CD4-positive, alpha-beta T cell (primary cell): ENCODE measurements around the gene LRRC8D. TPM values are rescaled to one million over a fixed set of nuclear protein-coding genes. Genes with fewer than 3 reads are reported as not detected.

Experiments
- ATAC-seq: fragments of 200-7000 bp; cut with Tn5 transposase; one replicate; pipeline ENCODE4 v1.10.0; 2022; ENCODE audit warnings: mild to moderate bottlenecking; ENCODE audit not compliant: poor library complexity
- CTCF ChIA-PET: fragments of 350-600 bp; sonication (Branson Sonifier 250); formaldehyde crosslinking; loops from one replicate; lab custom pipeline; 2021; ENCODE audit warnings: antibody characterized with exemption, inconsistent platforms; lab: Charles Lee
- POLR2A ChIA-PET: fragments of 350-600 bp; sonication (Branson Sonifier 250); formaldehyde crosslinking; loops from one replicate; lab custom pipeline; 2021; ENCODE audit warnings: antibody characterized with exemption, inconsistent platforms; lab: Charles Lee
- DNase-seq, 14 experiments: peaks; one replicate each; pipeline ENCODE4 v3.0.0-alpha.2; 2013 to 2020; ENCODE audit warnings: mixed read lengths in 2 of 14
- H3K27ac ChIP-seq, 2 donors: one replicate each; pipeline versions ENCODE4 v1.5.1 to v1.7.0; 2013; ENCODE audit warnings: low read length in 2 of 2, low read depth in 1 of 2, mild to moderate bottlenecking in 1 of 2
- H3K27me3 ChIP-seq, 2 experiments: 1 replicate in 1 of 2; 2 replicates in 1 of 2; pipeline versions ENCODE4 v1.6.1 to v1.7.0; 2013; ENCODE audit warnings: low read length in 2 of 2, control low read depth in 1 of 2, mild to moderate bottlenecking in 1 of 2, moderate library complexity in 1 of 2; ENCODE audit not compliant: insufficient read depth in 2 of 2, control insufficient read depth in 1 of 2
- H3K36me3 ChIP-seq: one replicate; pipeline ENCODE4 v1.6.1; 2013; ENCODE audit warnings: low read length, control low read depth; ENCODE audit not compliant: insufficient read depth
- H3K4me1 ChIP-seq: one replicate; pipeline ENCODE4 v1.6.1; 2013; ENCODE audit warnings: low read length, control low read depth; ENCODE audit not compliant: insufficient read depth
- H3K4me3 ChIP-seq: one replicate; pipeline ENCODE4 v1.5.1; 2013; ENCODE audit warnings: mild to moderate bottlenecking, low read length, moderate library complexity
- H3K9me3 ChIP-seq, 2 experiments: 1 replicate in 1 of 2; 2 replicates in 1 of 2; pipeline versions ENCODE4 v1.6.1 to v1.7.0; 2013; ENCODE audit warnings: low read length in 2 of 2, mild to moderate bottlenecking in 2 of 2, control low read depth in 1 of 2, moderate library complexity in 1 of 2; ENCODE audit not compliant: control insufficient read depth in 1 of 2, insufficient read depth in 1 of 2
- H3K27ac Mint-ChIP-seq: one replicate; pipeline ENCODE4 v1.8.0; 2020; ENCODE audit warnings: mixed read lengths
- H3K27me3 Mint-ChIP-seq: one replicate; pipeline ENCODE4 v1.8.0; 2021; ENCODE audit warnings: mixed read lengths
- H3K36me3 Mint-ChIP-seq: one replicate; pipeline ENCODE4 v1.8.0; 2021; ENCODE audit warnings: low read depth, mixed read lengths
- H3K4me1 Mint-ChIP-seq: one replicate; pipeline ENCODE4 v1.8.0; 2021; ENCODE audit warnings: low read depth, mixed read lengths
- H3K4me3 Mint-ChIP-seq: one replicate; pipeline ENCODE4 v1.8.0; 2020; ENCODE audit warnings: mild to moderate bottlenecking, mixed read lengths
- H3K9me3 Mint-ChIP-seq: one replicate; pipeline ENCODE4 v1.8.0; 2020; ENCODE audit warnings: mixed read lengths
- intact Hi-C, 2 experiments: fragments of 100-400 bp; cut with DNase I in 1 of 2; cut with micrococcal nuclease in 1 of 2; formaldehyde crosslinking; loops; one replicate each; pipeline versions ENCODE4 v1.15.1 to v1.9.0; 2023 to 2025; cut with DNase I, micrococcal nuclease
- total RNA-seq, 174 experiments: library from RNA in 2 of 174; stranded (reverse) in 2 of 174; gene quantifications; one replicate each; pipeline ENCODE4 v1.2.3 and lab custom pipeline; 2021 to 2026
- TF ChIP-seq, protein P1 (sequence below): fragments of 200-600 bp; IDR thresholded peaks from one replicate; pipeline ENCODE4 v1.8.0; 2022; ENCODE audit warnings: antibody characterized with exemption, mild to moderate bottlenecking

LRRC8D gene
- total RNA-seq, 2 experiments from 2014 or later = 15.5 to 18.2 TPM

DNA sequence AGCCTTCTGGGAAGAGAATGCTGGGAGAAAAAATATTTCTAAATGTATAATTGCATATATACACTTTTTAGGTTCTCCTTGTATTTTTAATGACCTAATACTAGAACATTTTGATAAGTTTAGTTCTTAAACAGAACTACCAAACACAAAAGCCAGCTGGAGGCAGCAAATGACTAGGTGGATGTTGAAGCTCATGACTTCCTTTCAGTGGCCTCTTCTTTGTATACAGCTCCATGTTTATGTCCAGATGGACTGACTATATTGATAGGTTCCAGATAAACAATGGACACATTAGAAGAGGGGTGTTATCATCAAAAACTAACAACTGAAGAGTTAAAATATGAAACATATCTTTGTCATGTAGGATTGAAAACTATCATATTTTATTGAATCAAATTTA, 52.5 kb downstream of the LRRC8D start:
- H3K27ac ChIP-seq = no peak overlapping the region
- H3K4me1 ChIP-seq = peaks cover 13% of the 10 kb centered on the region
- H3K4me3 ChIP-seq = no peak overlapping the region
- peak overlapping the region; percentile 80 for H3K27ac Mint-ChIP-seq
- no peaks in the 10 kb centered on the region for H3K9me3 Mint-ChIP-seq
- DNase-seq (no peak), ATAC-seq (no peak)
- TF ChIP-seq, protein P1, sequence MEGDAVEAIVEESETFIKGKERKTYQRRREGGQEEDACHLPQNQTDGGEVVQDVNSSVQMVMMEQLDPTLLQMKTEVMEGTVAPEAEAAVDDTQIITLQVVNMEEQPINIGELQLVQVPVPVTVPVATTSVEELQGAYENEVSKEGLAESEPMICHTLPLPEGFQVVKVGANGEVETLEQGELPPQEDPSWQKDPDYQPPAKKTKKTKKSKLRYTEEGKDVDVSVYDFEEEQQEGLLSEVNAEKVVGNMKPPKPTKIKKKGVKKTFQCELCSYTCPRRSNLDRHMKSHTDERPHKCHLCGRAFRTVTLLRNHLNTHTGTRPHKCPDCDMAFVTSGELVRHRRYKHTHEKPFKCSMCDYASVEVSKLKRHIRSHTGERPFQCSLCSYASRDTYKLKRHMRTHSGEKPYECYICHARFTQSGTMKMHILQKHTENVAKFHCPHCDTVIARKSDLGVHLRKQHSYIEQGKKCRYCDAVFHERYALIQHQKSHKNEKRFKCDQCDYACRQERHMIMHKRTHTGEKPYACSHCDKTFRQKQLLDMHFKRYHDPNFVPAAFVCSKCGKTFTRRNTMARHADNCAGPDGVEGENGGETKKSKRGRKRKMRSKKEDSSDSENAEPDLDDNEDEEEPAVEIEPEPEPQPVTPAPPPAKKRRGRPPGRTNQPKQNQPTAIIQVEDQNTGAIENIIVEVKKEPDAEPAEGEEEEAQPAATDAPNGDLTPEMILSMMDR = no peak
- H3K4me3 Mint-ChIP-seq = no peak overlapping the region
- H3K36me3 ChIP-seq = peaks cover 11% of the 10 kb centered on the region
- H3K27me3 Mint-ChIP-seq = no peaks in the 10 kb centered on the region
- H3K4me1 Mint-ChIP-seq = peaks cover 80% of the 10 kb centered on the region
- intact Hi-C loops = loop anchor here (2.0 to 10.0 kb wide), 2 partner anchors 26 to 48 kb away; partner anchors contain the start of gene LRRC8D (in 1 of the 2)
- CTCF ChIA-PET = interaction anchor here (1.2 to 3.9 kb wide), 3 partner anchors 14 to 113 kb away, joined by 3 to 21 read pairs (median 3); no protein-coding TSS in a partner anchor
- peaks cover 49% of the 10 kb centered on the region for H3K36me3 Mint-ChIP-seq
- no peaks in the 10 kb centered on the region for H3K9me3 ChIP-seq
- POLR2A ChIA-PET = interaction anchor here (0.8 to 10.0 kb wide), 3 partner anchors 26 to 52 kb away, joined by 3 to 59 read pairs (median 3); no protein-coding TSS in a partner anchor
- H3K27me3 ChIP-seq = no peaks in the 10 kb centered on the region

DNA sequence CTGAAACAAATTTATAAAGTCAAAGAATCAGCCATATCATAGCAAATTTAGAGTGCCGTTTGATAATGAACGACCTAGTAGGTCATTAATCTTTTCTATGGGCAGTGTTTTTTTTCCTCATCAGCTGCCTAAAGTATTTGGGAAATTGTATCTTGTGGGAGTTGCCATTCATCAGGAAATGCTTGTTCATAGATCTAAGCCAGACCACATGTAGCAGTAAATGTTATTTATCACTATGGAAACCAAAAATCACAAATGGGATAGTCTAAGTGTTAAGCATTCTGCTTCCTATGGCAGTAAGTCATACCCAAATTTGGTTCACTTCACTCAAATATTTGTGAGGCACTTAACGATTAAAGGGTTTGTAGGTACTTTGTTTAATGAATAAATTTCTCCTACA, 52.9 kb downstream of the LRRC8D start:
- H3K4me3 Mint-ChIP-seq = peak overlapping the region; percentile 14
- CTCF ChIA-PET = interaction anchor here (0.5 to 3.9 kb wide), 3 partner anchors 15 to 93 kb away, joined by 3 to 21 read pairs (median 3); no protein-coding TSS in a partner anchor
- peak; percentile 35 for ATAC-seq

DNA sequence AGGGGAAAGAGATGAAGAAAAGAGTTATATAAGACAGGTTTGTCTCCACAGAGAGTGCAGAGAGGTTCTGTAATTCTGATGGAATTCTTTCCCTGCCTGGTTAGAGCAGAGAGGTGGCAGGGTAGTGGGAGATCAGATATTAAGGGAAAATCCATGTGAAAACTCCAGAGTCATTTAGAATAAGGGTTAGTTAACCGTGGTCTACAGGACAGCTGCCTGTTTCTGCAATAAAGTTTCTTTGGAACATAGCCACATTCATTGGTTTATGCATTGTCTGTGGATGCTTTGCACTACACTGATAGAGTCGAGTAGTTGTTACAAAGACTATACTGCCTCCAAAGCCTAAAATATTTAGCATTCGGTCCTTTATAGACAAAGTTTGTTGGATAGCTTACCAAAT, 55.6 kb downstream of the LRRC8D start:
- H3K4me3 ChIP-seq = no peak overlapping the region
- DNase-seq (no peak), ATAC-seq (no peak)
- H3K27me3 ChIP-seq = no peaks in the 10 kb centered on the region
- no peaks in the 10 kb centered on the region for H3K9me3 Mint-ChIP-seq
- peak overlapping the region; percentile 69 for H3K27ac Mint-ChIP-seq
- CTCF ChIA-PET = interaction anchor here (1.0 to 1.8 kb wide), 3 partner anchors 33 to 254 kb away, joined by 3 to 6 read pairs (median 6); no protein-coding TSS in a partner anchor
- POLR2A ChIA-PET = interaction anchor here (0.6 to 10.0 kb wide), 5 partner anchors 12 to 72 kb away, joined by 3 to 59 read pairs (median 4); no protein-coding TSS in a partner anchor
- no peak overlapping the region for H3K27ac ChIP-seq
- H3K4me1 ChIP-seq = peaks cover 11% of the 10 kb centered on the region
- H3K27me3 Mint-ChIP-seq = no peaks in the 10 kb centered on the region
- H3K4me1 Mint-ChIP-seq = peaks cover 64% of the 10 kb centered on the region
- intact Hi-C loops = loop anchor here in 1 of 2 experiments (10.0 kb wide), 1 partner anchor 52 kb away; the partner anchor contains the start of gene LRRC8D
- H3K4me3 Mint-ChIP-seq = no peak overlapping the region
- no peaks in the 10 kb centered on the region for H3K9me3 ChIP-seq
- TF ChIP-seq, protein P1 = no peak
- H3K36me3 Mint-ChIP-seq = peaks cover 42% of the 10 kb centered on the region
- peaks cover 10% of the 10 kb centered on the region for H3K36me3 ChIP-seq

More for the DNA sequence above, 52.9 kb downstream of the LRRC8D start:
- no peaks in the 10 kb centered on the region for H3K9me3 Mint-ChIP-seq
- no peaks in the 10 kb centered on the region for H3K27me3 Mint-ChIP-seq
- peak in 3 of 14 experiments; percentile 47 to 55 (median 52) for DNase-seq
- intact Hi-C loops = loop anchor here (2.0 to 10.0 kb wide), 2 partner anchors 27 to 49 kb away; partner anchors contain the start of gene LRRC8D (in 1 of the 2)
- H3K36me3 Mint-ChIP-seq = peaks cover 47% of the 10 kb centered on the region
- H3K36me3 ChIP-seq = peaks cover 11% of the 10 kb centered on the region
- no peak overlapping the region for H3K4me3 ChIP-seq
- TF ChIP-seq, protein P1 = no peak
- H3K27ac Mint-ChIP-seq = peak overlapping the region; percentile 80
- no peak overlapping the region for H3K27ac ChIP-seq
- no peaks in the 10 kb centered on the region for H3K9me3 ChIP-seq
- H3K4me1 Mint-ChIP-seq = peaks cover 79% of the 10 kb centered on the region
- H3K4me1 ChIP-seq = peaks cover 13% of the 10 kb centered on the region
- POLR2A ChIA-PET = interaction anchor here (0.7 to 10.0 kb wide), 4 partner anchors 26 to 792 kb away, joined by 3 to 59 read pairs (median 3); no protein-coding TSS in a partner anchor
- H3K27me3 ChIP-seq = no peaks in the 10 kb centered on the region
